Caco-2 (cell line): Measurements from ENCODE around the gene MRPL37. TPM values are rescaled to one million over a fixed set of nuclear protein-coding genes. Genes with fewer than 3 reads are reported as not detected.

ENCODE experiments used
- BruUV-seq: library from RNA; stranded (reverse); fragments of 400-500 nt; replicated peaks from 2 replicates; lab custom pipeline; 2021; lab: Mats Ljungman, UMichigan
- CTCF ChIA-PET: fragments of 300-600 bp; sonication (Branson Sonifier 250); formaldehyde crosslinking; loops from one replicate; lab custom pipeline; 2022; ENCODE audit warnings: antibody characterized with exemption; lab: Charles Lee
- POLR2A ChIA-PET: fragments of 300-600 bp; sonication (Branson Sonifier 250); formaldehyde crosslinking; loops from one replicate; lab custom pipeline; 2022; ENCODE audit warnings: antibody characterized with exemption; lab: Charles Lee
- DNase-seq, 2 experiments: peaks; one replicate each; pipeline versions ENCODE4 v3.0.0 to v3.0.0-alpha.2; 2020 to 2022
- H3K27me3 ChIP-seq: replicated peaks from 2 replicates; pipeline ENCODE4 v1.6.0; 2011; ENCODE audit warnings: low read length; ENCODE audit not compliant: control insufficient read depth, insufficient read depth
- H3K36me3 ChIP-seq: 2 replicates; pipeline ENCODE4 v1.5.1; 2011; ENCODE audit warnings: low read length; ENCODE audit not compliant: control insufficient read depth, insufficient read depth
- H3K4me1 ChIP-seq: fragments of 250-450 bp; sonication (Bioruptor Pico); 2 replicates; pipeline ENCODE4 v1.5.1; 2020; ENCODE audit warnings: mild to moderate bottlenecking
- H3K4me3 ChIP-seq: 2 replicates; pipeline ENCODE4 v1.5.1; 2011; ENCODE audit warnings: low read depth, mild to moderate bottlenecking, control low read depth, low read length
- H3K9me3 ChIP-seq: fragments of 250-450 bp; sonication (Bioruptor Pico); 2 replicates; pipeline ENCODE4 v1.5.1; 2020; ENCODE audit warnings: mild to moderate bottlenecking, moderate library complexity
- H3K27ac Mint-ChIP-seq: one replicate; pipeline ENCODE4 v1.8.0; 2022; ENCODE audit warnings: mixed read lengths; ENCODE audit not compliant: unreplicated experiment
- H3K27me3 Mint-ChIP-seq: one replicate; pipeline ENCODE4 v1.8.0; 2022; ENCODE audit warnings: mixed read lengths; ENCODE audit not compliant: insufficient read depth, unreplicated experiment
- H3K36me3 Mint-ChIP-seq: one replicate; pipeline ENCODE4 v1.8.0; 2022; ENCODE audit warnings: mild to moderate bottlenecking, mixed read lengths; ENCODE audit not compliant: insufficient read depth, unreplicated experiment
- H3K4me1 Mint-ChIP-seq: one replicate; pipeline ENCODE4 v1.8.0; 2022; ENCODE audit warnings: low read depth, mixed read lengths; ENCODE audit not compliant: unreplicated experiment
- H3K4me3 Mint-ChIP-seq: one replicate; pipeline ENCODE4 v1.8.0; 2022; ENCODE audit warnings: mild to moderate bottlenecking, moderate library complexity, mixed read lengths; ENCODE audit not compliant: unreplicated experiment
- H3K9me3 Mint-ChIP-seq: one replicate; pipeline ENCODE4 v1.8.0; 2022; ENCODE audit warnings: mixed read lengths; ENCODE audit not compliant: unreplicated experiment
- CTCF ChIP-seq, 2 experiments: fragments of 200-600 bp in 1 of 2; IDR thresholded peaks; 1 replicate in 1 of 2; 2 replicates in 1 of 2; pipeline versions ENCODE4 v1.5.1 to v1.8.0; 2011 to 2022; ENCODE audit warnings: antibody characterized with exemption in 1 of 2, control low read depth in 1 of 2, inconsistent platforms in 1 of 2, low read depth in 1 of 2, low read length in 1 of 2, mild to moderate bottlenecking in 1 of 2, moderate library complexity in 1 of 2; ENCODE audit not compliant: insufficient read depth in 1 of 2, severe bottlenecking in 1 of 2, unreplicated experiment in 1 of 2
- intact Hi-C: fragments of 100-400 bp; cut with micrococcal nuclease; formaldehyde crosslinking; loops from one replicate; pipeline ENCODE4 v1.10.0; 2022; ENCODE audit not compliant: unreplicated experiment
- total RNA-seq: library from RNA; stranded (reverse); gene quantifications from 2 replicates; pipeline ENCODE4 v1.2.3, GENCODE V29; 2022

MRPL37 gene
- total RNA-seq, 1 experiment from 2014 or later: 95.6 TPM

- no peaks in the 10 kb centered on the region for H3K9me3 Mint-ChIP-seq
- H3K9me3 ChIP-seq: no peaks in the 10 kb centered on the region
- H3K4me1 Mint-ChIP-seq: no peaks in the 10 kb centered on the region
- ChIA-PET POLR2A (no interaction called here), CTCF (interaction anchor here (0.5 kb wide), 1 partner anchor 19 kb away, joined by 3 read pairs; no protein-coding TSS in a partner anchor)
- peaks cover 39% of the 10 kb centered on the region for H3K36me3 Mint-ChIP-seq
- no peak overlapping the region for H3K4me3 Mint-ChIP-seq
- no peaks in the 10 kb centered on the region; the same call in 1 of the 2 replicates for H3K36me3 ChIP-seq
- H3K4me3 ChIP-seq: no peak overlapping the region
- TF ChIP-seq CTCF (IDR thresholded peaks at IDR 0.05; ENCODE audit: insufficient read depth in 1 of 2, low read depth in 1 of 2, low read length in 1 of 2, severe bottlenecking in 1 of 2, unreplicated experiment in 1 of 2): no peak
- no peaks in the 10 kb centered on the region for H3K27me3 Mint-ChIP-seq
- no TSS peak for BruUV-seq
- H3K27me3 ChIP-seq: no peaks in the 10 kb centered on the region
- H3K4me1 ChIP-seq: no peaks in the 10 kb centered on the region
- no peak overlapping the region for H3K27ac Mint-ChIP-seq
- intact Hi-C loops: no loop called here
- no peak for DNase-seq
Measured at GRCh38 chr1:54239035-54239383, 39.0 kb downstream of the MRPL37 start.

GRCh38 chr1:54239631-54240031 is 39.7 kb downstream of the MRPL37 start:
- no peak for TF ChIP-seq CTCF (IDR thresholded peaks at IDR 0.05; ENCODE audit: insufficient read depth in 1 of 2, low read depth in 1 of 2, low read length in 1 of 2, severe bottlenecking in 1 of 2, unreplicated experiment in 1 of 2)
- ChIA-PET CTCF (interaction anchor here (0.7 kb wide), 1 partner anchor 75 kb away, joined by 3 read pairs; no protein-coding TSS in a partner anchor), POLR2A (no interaction called here)
- DNase-seq: no peak
- Mint-ChIP-seq H3K27ac (no peak overlapping the region), H3K27me3 (no peaks in the 10 kb centered on the region), H3K4me3 (no peak overlapping the region), H3K4me1 (no peaks in the 10 kb centered on the region), H3K36me3 (peaks cover 39% of the 10 kb centered on the region), H3K9me3 (no peaks in the 10 kb centered on the region)
- BruUV-seq: no TSS peak
- H3K9me3 ChIP-seq: no peaks in the 10 kb centered on the region
- no peak overlapping the region for H3K4me3 ChIP-seq
- H3K27me3 ChIP-seq: no peaks in the 10 kb centered on the region
- H3K36me3 ChIP-seq: no peaks in the 10 kb centered on the region; the same call in 1 of the 2 replicates
- H3K4me1 ChIP-seq: no peaks in the 10 kb centered on the region
- intact Hi-C loops: no loop called here

GRCh38 chr1:54240741-54241335 is 40.9 kb downstream of the MRPL37 start:
- no peaks in the 10 kb centered on the region for H3K9me3 ChIP-seq
- H3K4me3 ChIP-seq: no peak overlapping the region
- intact Hi-C loops: no loop called here
- no peak for TF ChIP-seq CTCF (IDR thresholded peaks at IDR 0.05; ENCODE audit: insufficient read depth in 1 of 2, low read depth in 1 of 2, low read length in 1 of 2, severe bottlenecking in 1 of 2, unreplicated experiment in 1 of 2)
- no peak overlapping the region for H3K4me3 Mint-ChIP-seq
- H3K27me3 ChIP-seq: no peaks in the 10 kb centered on the region
- no peak for DNase-seq
- H3K4me1 ChIP-seq: no peaks in the 10 kb centered on the region
- BruUV-seq: no TSS peak
- no peaks in the 10 kb centered on the region; the same call in 1 of the 2 replicates for H3K36me3 ChIP-seq
- no peaks in the 10 kb centered on the region for H3K9me3 Mint-ChIP-seq
- no peaks in the 10 kb centered on the region for H3K27me3 Mint-ChIP-seq
- peaks cover 35% of the 10 kb centered on the region for H3K36me3 Mint-ChIP-seq
- no peak overlapping the region for H3K27ac Mint-ChIP-seq
- CTCF ChIA-PET: no interaction called here
- no peaks in the 10 kb centered on the region for H3K4me1 Mint-ChIP-seq
- POLR2A ChIA-PET: no interaction called here
